SU-DHL-6 (cell line): ENCODE results near the gene ELANE.

Experiments used
- H2AFZ ChIP-seq: fragments of 200-600 bp; sonication (generic); 2 replicates; pipeline ENCODE4 v1.6.1; 2014; ENCODE audit warnings: low read depth, mild to moderate bottlenecking, moderate library complexity, mixed read lengths, antibody characterized with exemption, low read length; ENCODE audit not compliant: severe bottlenecking
- H3F3A ChIP-seq: fragments of 200-600 bp; shearing (Covaris generic); 2 replicates; pipeline ENCODE4 v1.6.0; 2016; ENCODE audit warnings: antibody characterized with exemption, mild to moderate bottlenecking; ENCODE audit not compliant: insufficient read depth
- H3K27ac ChIP-seq: fragments of 200-600 bp; sonication (generic); 2 replicates; pipeline ENCODE4 v1.5.1; 2016; ENCODE audit warnings: low read depth, mild to moderate bottlenecking, low read length, moderate library complexity, mixed read lengths
- H3K27me3 ChIP-seq: fragments of 200-600 bp; sonication (generic), shearing (Covaris generic); 2 replicates; pipeline ENCODE4 v1.6.0; 2014; ENCODE audit warnings: mild to moderate bottlenecking, low read length
- H3K36me3 ChIP-seq: fragments of 200-600 bp; sonication (generic); 2 replicates; pipeline ENCODE4 v1.6.1; 2014; ENCODE audit warnings: mild to moderate bottlenecking, low read length, mixed read lengths
- H3K4me2 ChIP-seq: fragments of 300-600, 200-600 bp; shearing (Covaris generic), sonication (generic); 2 replicates; pipeline ENCODE4 v1.6.0; 2014; ENCODE audit warnings: low read length, low read depth, mild to moderate bottlenecking; ENCODE audit not compliant: poor library complexity, severe bottlenecking
- H3K4me3 ChIP-seq: fragments of 200-600 bp; sonication (generic); 2 replicates; pipeline ENCODE4 v1.5.1; 2014; ENCODE audit warnings: antibody characterized with exemption, low read length, mild to moderate bottlenecking, mixed read lengths; ENCODE audit not compliant: insufficient read depth, poor library complexity, severe bottlenecking
- H3K79me2 ChIP-seq: fragments of 200-600 bp; sonication (generic); 2 replicates; pipeline ENCODE4 v1.6.1; 2014; ENCODE audit warnings: mild to moderate bottlenecking, low read length, moderate library complexity; ENCODE audit not compliant: insufficient read depth
- H3K9ac ChIP-seq: fragments of 200-600 bp; sonication (generic); 2 replicates; pipeline ENCODE4 v1.7.0; 2014; ENCODE audit warnings: mild to moderate bottlenecking, low read length
- H3K9me2 ChIP-seq: fragments of 200-600 bp; sonication (generic); replicated peaks from 2 replicates; pipeline ENCODE4 v1.6.1; 2014; ENCODE audit warnings: low read length; ENCODE audit not compliant: insufficient read depth
- H3K9me3 ChIP-seq: fragments of 200-600 bp; sonication (generic); 2 replicates; pipeline ENCODE4 v1.6.1; 2014; ENCODE audit warnings: low read length, mixed read lengths; ENCODE audit not compliant: insufficient read depth
- H4K20me1 ChIP-seq: fragments of 200-600 bp; sonication (generic); 2 replicates; pipeline ENCODE4 v1.6.1; 2014; ENCODE audit warnings: low read depth, mild to moderate bottlenecking, antibody characterized with exemption, low read length, moderate library complexity, mixed read lengths
- EZH2phosphoT487 ChIP-seq: fragments of 200-600 bp; sonication (generic), shearing (Covaris generic); conservative IDR thresholded peaks from 2 replicates; pipeline ENCODE4 v1.6.1; 2018; ENCODE audit warnings: mild to moderate bottlenecking, antibody characterized with exemption, low read length, moderate library complexity, mixed read lengths
- TF ChIP-seq, protein P1 (sequence below): fragments of 200-600 bp; sonication (generic); IDR thresholded peaks from one replicate; pipeline ENCODE4 v1.5.1; 2017; ENCODE audit warnings: antibody characterized with exemption, mild to moderate bottlenecking, low read length, moderate library complexity; ENCODE audit not compliant: insufficient read depth, poor library complexity, severe bottlenecking

The ELANE gene

DNA sequence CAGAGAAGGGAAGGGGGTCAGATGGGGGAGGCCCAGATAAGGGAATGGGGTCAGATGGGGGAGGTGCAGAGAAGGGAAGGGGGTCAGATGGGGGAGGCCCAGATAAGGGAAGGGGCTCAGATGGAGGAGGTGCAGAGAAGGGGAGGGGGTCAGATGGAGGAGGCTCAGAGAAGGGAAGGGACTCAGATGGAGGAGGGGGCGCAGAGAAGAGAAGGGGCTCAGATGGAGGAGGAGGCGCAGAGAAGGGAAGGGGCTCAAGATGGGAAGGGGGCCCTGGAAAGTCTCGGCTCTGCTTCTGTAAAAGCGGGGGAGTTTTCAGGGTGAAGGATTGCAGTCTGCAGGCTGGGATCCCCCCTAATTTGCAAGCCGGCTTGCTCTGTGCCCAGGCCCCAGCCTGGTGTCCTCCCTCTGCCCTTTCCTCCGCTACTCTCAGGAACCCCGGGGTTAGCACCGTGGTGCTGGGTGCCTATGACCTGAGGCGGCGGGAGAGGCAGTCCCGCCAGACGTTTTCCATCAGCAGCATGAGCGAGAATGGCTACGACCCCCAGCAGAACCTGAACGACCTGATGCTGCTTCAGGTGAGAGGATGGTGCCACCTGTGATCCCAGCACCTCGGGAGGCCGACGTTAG lies 22.9 kb upstream of the ELANE start:
- no peaks in the 10 kb centered on the region for H3F3A ChIP-seq
- TF ChIP-seq, protein P1, sequence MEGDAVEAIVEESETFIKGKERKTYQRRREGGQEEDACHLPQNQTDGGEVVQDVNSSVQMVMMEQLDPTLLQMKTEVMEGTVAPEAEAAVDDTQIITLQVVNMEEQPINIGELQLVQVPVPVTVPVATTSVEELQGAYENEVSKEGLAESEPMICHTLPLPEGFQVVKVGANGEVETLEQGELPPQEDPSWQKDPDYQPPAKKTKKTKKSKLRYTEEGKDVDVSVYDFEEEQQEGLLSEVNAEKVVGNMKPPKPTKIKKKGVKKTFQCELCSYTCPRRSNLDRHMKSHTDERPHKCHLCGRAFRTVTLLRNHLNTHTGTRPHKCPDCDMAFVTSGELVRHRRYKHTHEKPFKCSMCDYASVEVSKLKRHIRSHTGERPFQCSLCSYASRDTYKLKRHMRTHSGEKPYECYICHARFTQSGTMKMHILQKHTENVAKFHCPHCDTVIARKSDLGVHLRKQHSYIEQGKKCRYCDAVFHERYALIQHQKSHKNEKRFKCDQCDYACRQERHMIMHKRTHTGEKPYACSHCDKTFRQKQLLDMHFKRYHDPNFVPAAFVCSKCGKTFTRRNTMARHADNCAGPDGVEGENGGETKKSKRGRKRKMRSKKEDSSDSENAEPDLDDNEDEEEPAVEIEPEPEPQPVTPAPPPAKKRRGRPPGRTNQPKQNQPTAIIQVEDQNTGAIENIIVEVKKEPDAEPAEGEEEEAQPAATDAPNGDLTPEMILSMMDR = no peak
- TF ChIP-seq EZH2phosphoT487 = no peak
- H2AFZ ChIP-seq = no peak overlapping the region
- no peak overlapping the region for H3K4me3 ChIP-seq
- H3K79me2 ChIP-seq = no peaks in the 10 kb centered on the region
- no peaks in the 10 kb centered on the region for H4K20me1 ChIP-seq
- H3K9me2 ChIP-seq = no peaks in the 10 kb centered on the region
- H3K9me3 ChIP-seq = no peaks in the 10 kb centered on the region
- H3K4me2 ChIP-seq = no peak overlapping the region
- no peaks in the 10 kb centered on the region for H3K27me3 ChIP-seq
- H3K36me3 ChIP-seq = no peaks in the 10 kb centered on the region
- H3K9ac ChIP-seq = no peak overlapping the region
- no peak overlapping the region for H3K27ac ChIP-seq

DNA sequence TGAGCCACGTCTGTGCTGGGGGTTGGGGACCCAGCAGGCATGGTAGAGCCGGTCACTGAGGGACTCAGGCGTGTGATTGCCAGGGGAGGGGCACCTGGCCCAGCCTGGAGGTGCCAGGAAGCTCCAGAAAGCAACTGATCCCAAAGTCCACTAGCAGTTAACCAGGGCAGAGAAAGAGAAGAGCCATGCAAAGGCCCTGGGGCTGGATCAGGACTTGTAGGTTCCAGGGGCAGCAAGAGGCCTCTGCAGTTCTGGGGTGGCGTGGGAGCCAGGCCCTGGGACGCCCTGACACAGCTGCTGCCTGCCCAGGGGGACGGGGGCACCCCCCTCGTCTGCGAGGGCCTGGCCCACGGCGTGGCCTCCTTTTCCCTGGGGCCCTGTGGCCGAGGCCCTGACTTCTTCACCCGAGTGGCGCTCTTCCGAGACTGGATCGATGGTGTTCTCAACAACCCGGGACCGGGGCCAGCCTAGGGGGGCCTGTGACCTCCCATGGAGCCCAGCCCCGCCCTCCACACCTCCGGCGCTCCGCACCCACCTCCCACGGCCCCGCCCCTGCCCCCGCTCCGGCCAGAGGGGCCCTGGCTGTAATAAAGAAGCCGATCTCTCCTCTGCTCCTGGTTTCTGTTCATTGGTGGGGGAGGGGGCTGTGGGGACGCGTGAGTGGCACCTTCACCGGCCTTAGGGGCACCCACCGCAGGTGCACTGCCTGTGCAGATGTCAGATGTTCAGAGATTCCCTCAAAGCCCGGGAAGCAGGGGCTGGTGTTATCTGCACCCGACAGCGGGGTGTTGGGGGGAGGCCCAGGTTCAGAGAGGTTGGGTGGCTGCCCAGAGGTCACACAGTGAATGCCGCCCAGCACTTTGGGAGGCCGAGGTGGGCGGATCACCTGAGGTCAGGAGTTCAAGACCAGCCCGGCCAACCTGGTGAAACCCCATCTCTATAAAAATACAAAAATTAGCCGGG lies 20.4 kb upstream of the ELANE start:
- Histone ChIP-seq H3K27ac (no peak overlapping the region), H4K20me1 (no peaks in the 10 kb centered on the region), H3K79me2 (no peaks in the 10 kb centered on the region), H3K36me3 (no peaks in the 10 kb centered on the region), H3K4me3 (no peak overlapping the region), H2AFZ (no peak overlapping the region), H3K9me3 (no peaks in the 10 kb centered on the region), H3F3A (no peaks in the 10 kb centered on the region), H3K9ac (no peak overlapping the region), H3K4me2 (no peak overlapping the region), H3K9me2 (no peaks in the 10 kb centered on the region), H3K27me3 (no peaks in the 10 kb centered on the region)
- no peak for TF ChIP-seq EZH2phosphoT487
- TF ChIP-seq, protein P1 = no peak

DNA sequence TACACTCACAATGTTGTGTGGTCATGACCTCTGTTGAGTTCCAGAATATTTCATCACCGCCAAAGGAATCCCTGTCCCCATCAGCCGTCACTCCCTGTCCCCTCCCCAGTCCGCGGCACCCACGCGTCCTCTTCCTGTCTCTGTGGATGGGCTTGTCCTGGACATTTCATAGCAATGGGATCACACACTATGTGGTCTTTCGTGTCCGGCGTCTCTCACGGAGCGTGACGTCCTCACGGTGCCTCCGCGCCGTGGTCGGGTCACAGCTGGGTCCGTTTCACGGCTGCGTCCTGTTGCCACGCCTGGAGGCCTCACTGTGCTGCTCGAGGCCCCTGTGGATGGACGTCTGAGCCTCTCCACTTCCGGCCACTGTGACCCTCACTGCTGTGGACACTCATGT lies 17.9 kb upstream of the ELANE start:
- no peak overlapping the region for H2AFZ ChIP-seq

More for the DNA sequence above, 17.9 kb upstream of the ELANE start:
- H3F3A ChIP-seq = no peaks in the 10 kb centered on the region
- H3K27me3 ChIP-seq = no peaks in the 10 kb centered on the region
- H3K4me3 ChIP-seq = no peak overlapping the region
- H3K36me3 ChIP-seq = no peaks in the 10 kb centered on the region
- H3K9me2 ChIP-seq = no peaks in the 10 kb centered on the region
- no peak overlapping the region for H3K27ac ChIP-seq
- H4K20me1 ChIP-seq = no peaks in the 10 kb centered on the region
- no peaks in the 10 kb centered on the region for H3K9me3 ChIP-seq
- H3K4me2 ChIP-seq = no peak overlapping the region
- TF ChIP-seq EZH2phosphoT487 = no peak
- TF ChIP-seq, protein P1 = no peak
- no peaks in the 10 kb centered on the region for H3K79me2 ChIP-seq
- H3K9ac ChIP-seq = no peak overlapping the region
